Hematopoietic multipotent progenitor cell treated with erythropoietin and hydrocortisone succinate and interleukin-3 and kit ligand, for 15 days (in vitro differentiated cells): ENCODE data around the gene RNF113A.
"Not testable (repeated sequence)": the region's sequence is repeated elsewhere in the genome, so short reads cannot be mapped to it uniquely, and the experiment has no call there.

ENCODE experiments used
- DNase-seq: peaks from one replicate; pipeline ENCODE4 v3.0.0-alpha.2; 2015; ENCODE audit warnings: low spot score

RNF113A gene

GRCh38 chrX:119871599-119872395 lies at the start of gene RNF113A, which contains the start of gene NDUFA1:
RNF113A (minus strand) TSS chrX:119871733; CDS start chrX:119871613, 120 bp downstream.
NDUFA1 (plus strand) TSS chrX:119871832; CDS start chrX:119871912, 80 bp downstream.
- DNase-seq, result peak; percentile 81

DNA sequence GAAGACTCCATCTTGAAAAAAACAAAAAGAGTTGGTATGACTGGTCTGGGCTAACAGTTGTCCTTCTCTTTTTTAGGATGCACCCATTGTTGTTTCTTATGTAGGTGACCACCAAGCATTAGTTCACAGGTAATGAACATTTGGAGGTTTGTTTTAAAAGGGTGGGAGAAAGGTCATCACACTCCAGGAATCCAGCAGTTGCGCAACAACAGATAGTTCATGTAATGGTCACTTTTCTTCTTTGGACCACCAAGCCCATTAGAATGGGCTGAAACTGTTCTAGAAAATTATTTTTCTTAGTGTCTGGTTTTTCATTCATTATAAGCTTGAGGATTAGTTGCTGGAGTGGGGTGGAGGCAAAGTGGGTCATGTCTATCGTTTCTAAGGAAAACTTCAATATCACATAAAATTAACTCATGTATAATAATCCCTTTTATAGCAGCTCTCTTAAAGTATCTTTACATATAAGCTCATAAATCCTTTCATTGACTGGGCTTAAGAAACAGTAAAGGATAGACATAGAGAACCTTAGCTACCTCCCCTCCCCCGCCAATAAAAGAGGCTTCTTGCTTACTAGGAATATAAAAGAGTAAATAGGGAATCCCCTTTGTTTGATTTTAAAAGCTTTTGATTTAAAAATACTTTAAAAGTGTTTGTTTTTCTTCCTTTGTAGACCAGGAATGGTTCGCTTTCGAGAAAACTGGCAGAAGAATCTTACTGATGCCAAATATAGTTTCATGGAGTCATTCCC lies 48.5 kb upstream of the RNF113A start:
- no peak for DNase-seq

- DNase-seq, result no peak
Observed at GRCh38 chrX:119917877-119918276, 46.3 kb upstream of the RNF113A start.

DNA sequence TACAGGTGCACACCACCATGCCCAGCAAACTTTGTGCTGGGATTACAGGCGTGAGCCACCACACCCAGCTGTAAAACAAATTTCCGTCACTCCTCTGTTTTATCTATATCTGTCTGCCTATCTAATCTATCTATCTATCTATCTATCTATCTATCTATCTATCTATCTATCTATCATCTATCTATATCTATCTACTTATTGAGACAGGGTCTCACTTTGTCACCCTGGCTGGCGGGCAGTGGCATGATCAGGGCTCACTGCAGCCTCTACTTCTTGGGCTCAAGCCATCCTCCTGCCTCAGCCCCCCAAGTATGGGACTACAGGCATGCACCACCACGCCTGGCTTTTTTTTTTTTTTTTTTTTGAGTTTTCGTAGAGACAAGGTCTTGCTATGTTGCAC lies 44.8 kb upstream of the RNF113A start:
- no peak for DNase-seq

- DNase-seq, result no peak
Observed at GRCh38 chrX:119900976-119901375, 29.4 kb upstream of the RNF113A start.

DNA sequence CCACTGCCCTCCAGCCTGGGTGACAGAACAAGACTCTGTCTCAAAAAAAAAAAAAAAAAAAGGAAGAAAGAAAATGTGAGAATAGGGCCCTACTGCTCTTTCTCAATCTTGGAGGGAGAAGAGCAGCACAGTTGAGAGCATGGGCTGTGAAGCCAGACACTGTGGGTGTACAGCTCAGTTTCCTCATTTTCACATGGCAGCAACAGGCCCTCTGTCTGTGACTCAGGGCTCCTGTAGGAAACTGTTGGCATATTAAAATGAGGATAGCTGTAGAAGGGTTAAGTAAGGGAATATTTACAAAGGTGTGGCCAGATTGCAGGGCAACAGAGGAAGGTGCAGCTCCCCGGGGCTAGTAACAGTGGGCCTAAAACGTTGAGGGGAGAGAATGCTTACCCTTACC lies 27.6 kb upstream of the RNF113A start:
- DNase-seq, result no peak

- DNase-seq, result no peak
Observed at GRCh38 chrX:119895843-119896326, 24.4 kb upstream of the RNF113A start, which contains the start of gene AKAP14. AKAP14 (plus strand) TSS chrX:119895893; CDS start chrX:119903224, 7,331 bp downstream.

DNA sequence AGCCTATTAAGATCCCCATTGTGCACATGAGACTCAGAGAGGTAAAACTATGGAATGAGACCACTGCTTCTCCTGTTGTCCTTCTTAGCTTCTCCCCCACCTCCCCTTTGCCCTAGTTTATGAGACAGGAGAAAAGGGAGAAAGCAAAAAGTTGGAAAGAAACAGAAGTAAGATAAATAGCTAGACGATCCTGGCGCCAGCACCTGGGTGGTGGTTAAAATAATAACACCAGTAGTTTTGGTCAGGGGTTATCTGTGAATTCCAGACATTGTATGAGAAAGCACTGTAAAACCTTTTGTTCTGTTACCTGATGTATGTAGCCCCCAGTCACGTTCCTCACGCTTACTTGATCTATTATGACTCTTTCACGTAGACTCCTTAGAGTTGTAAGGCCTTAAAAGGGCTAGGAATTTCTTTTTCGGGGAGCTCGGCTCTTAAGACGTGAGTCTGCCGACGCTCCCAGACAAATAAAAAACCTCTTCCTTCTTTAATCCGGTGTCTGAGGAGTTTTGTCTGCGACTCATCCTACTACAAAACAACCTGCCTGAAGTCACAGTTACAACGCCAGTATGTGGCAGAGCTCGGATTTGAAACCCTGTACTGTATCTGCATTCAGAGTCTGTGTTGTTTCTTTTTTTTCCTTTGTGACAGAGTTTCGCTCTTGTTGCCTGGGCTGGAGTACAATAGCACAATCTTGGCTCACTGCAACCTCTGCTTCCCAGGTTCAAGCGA lies 20.6 kb upstream of the RNF113A start:
- not testable (repeated sequence) for DNase-seq

DNA sequence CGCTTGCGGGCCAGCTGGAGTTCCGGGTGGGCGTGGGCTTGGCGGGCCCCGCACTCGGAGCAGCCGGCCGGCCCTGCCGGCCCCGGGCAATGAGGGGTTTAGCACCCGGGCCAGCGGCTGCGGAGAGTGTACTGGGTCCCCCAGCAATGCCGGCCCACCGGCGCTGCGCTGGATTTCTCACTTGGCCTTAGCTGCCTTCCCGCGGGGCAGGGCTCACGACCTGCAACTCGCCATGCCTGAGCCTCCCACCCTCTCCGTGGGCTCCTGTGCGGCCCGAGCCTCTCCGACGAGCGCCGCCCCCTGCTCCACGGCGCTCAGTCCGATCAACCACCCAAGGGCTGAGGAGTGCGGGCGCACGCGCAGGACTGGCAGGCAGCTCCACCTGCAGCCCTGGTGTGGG lies 19.1 kb upstream of the RNF113A start:
- not testable (repeated sequence) for DNase-seq

DNA sequence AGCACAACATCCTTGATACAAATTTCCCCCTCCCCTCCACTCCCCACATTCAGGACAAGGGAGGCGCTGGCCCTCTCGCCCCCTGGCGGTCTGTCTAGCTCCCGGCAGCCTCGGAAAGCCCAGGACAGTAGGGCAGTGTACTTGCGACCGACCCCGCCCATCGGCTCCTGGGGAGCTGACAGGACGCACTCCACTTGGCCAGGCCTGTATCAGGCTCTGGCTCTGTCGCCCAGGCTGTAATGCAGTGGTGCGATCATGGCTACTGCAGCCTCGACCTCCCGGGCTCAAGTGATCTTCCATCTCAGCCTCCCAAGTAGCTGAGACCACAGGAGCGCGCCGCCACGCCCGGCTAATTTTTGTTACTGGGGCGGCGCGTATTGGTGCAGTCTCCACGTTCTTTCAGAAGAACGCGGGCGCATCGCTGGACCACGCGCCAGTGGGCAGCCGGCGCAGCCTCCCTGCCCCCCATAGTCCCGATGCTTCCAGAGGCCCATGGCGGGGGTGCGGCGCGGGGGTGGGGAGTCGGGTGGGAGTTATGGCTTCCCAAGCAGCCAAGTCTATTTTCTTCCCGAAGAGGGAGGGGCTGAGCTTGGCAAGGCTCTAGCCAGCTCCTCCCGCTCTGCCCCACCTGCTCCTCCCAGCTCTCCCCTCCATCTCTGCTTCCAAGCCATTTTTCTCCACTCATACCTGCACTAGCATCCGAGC lies 16.3 kb upstream of the RNF113A start:
- peak; percentile 50 for DNase-seq

- DNase-seq, result peak; percentile 14
Observed at GRCh38 chrX:119885554-119886428, 14.3 kb upstream of the RNF113A start.

GRCh38 chrX:119880552-119881437 lies 9.3 kb upstream of the RNF113A start:
- DNase-seq, result peak; percentile 43

- DNase-seq, result no peak
Observed at GRCh38 chrX:119880076-119880475, 8.5 kb upstream of the RNF113A start.

GRCh38 chrX:119878740-119879139 lies 7.2 kb upstream of the RNF113A start:
- DNase-seq, result no peak

- DNase-seq, result no peak
Observed at GRCh38 chrX:119871245-119871598, 311 bp downstream of the RNF113A start.

DNA sequence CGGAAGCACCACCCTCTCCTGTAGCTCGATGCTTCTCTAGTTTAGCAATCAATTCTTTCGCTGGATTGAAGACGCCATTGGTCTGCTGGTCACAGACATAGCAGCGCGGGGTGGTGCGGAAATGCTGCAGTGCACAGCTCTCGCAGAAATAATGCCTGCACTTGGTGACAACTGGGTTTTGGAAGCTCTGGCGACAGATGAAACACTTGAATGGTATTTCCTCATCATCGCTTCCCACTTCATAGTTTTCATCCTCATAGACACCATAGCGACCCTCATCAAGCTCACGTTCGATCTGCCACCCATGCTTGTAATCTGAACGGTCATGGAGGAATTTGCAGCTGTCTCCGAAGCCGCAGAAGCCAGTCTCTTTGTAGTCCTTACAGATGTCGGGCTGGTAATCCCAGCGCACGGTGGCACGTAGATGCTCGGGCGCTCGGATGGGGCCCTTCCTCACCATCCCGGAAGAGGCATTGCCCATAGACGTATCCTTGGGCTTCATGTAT lies 854 bp downstream of the RNF113A start:
- DNase-seq, result no peak

DNA sequence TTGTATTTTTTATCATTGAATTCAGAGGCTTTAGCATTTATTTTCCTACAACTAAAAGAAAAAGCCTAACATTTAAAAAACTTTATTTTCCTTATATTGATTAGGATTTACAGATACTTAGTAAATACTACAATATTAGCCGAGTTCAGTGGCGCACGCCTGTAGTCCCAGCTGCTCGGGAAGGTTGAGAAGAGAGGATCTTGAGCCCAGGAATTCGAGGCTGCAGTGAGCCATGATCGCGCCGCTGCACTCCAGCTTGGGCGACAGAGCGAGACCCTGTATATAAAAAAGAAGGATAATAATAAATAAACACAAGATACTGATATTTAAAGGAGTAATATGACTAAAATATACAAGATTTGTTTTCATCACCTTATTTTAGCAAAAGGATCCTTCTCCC lies 18.1 kb downstream of the RNF113A start:
- no peak for DNase-seq

DNA sequence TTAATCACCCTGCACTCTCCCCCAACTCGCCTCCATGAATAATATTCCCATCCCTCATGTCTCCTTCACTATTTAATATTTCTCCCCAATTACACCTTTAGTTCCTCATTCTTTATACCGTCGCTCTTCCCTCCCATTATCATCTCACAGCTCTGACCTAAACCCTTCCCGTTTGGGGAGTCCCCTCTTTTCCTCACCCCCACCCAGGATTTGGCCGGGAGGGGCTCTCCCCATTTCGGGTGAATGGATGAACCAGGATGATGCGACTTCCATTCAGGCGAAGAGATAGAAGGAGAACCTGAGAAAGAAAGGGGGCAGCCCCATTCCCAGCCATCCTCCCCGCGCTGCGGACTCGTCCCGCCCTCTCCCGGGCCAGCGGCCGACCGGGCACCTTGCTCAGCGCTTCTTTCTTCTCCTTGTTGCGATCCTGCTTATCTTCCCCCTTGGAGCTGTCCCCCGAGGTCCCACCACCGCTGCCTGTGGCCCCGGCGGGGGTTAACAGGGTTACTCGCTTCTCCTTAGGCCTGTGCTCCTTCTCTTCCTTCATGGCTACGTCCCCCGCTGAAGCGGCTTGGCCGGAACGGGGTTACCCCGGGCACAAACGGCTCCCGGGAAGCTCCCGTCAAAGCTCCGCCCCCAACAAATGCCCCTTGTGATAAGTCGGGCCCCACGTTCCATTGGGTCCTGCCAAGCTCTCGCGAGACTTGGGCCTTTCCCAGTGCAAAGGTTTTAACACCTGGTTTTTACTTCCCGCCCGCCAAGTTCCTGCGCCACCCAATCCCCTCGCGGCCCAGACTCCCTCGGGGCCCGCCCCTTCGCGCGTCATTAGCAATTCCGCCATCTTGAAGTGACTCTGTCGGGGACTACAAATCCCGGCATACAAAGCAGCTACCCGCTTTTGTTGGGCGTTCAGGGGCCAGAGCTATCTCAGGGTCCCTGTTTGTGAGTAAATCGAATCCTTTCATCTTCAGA lies 18.9 kb downstream of the RNF113A start, which contains the start of gene UPF3B:
UPF3B (minus strand) TSS at position 582 of the 972 bp plus-strand sequence; CDS start at position 547, 35 bp downstream.
- peak; percentile 96 for DNase-seq
